GM13977 (cell line): ENCODE results near the gene LHFPL2.
A peak's percentile ranks its signal among the peaks of the same experiment; 100 is the strongest.

Experiments
- DNase-seq: peaks from one replicate; pipeline ENCODE4 v3.0.0; 2012; ENCODE audit warnings: low spot score
- CTCF ChIP-seq: IDR thresholded peaks from 2 replicates; pipeline ENCODE4 v1.5.1; 2012; ENCODE audit warnings: mild to moderate bottlenecking, control low read depth; ENCODE audit not compliant: insufficient read depth; ENCODE audit errors: extremely low read depth, missing control alignments
- in situ Hi-C: fragments of 300-500 bp; cut with MboI; formaldehyde crosslinking; loops from one replicate; pipeline ENCODE4 v1.12.0; 2022; ENCODE audit warnings: low sequenced_read_pairs, low pct_unique_long_range_greater_than_20kb, mixed read lengths, inconsistent platforms; ENCODE audit not compliant: unreplicated experiment

The LHFPL2 gene

GRCh38 chr5:78594610-78595457 lies 53.7 kb downstream of the LHFPL2 start:
- DNase-seq: no peak
- TF ChIP-seq CTCF: no peak
- in situ Hi-C loops: no loop called here

GRCh38 chr5:78594021-78594420 lies 54.6 kb downstream of the LHFPL2 start:
- in situ Hi-C loops: no loop called here
- DNase-seq: no peak
- TF ChIP-seq CTCF: no peak

DNA sequence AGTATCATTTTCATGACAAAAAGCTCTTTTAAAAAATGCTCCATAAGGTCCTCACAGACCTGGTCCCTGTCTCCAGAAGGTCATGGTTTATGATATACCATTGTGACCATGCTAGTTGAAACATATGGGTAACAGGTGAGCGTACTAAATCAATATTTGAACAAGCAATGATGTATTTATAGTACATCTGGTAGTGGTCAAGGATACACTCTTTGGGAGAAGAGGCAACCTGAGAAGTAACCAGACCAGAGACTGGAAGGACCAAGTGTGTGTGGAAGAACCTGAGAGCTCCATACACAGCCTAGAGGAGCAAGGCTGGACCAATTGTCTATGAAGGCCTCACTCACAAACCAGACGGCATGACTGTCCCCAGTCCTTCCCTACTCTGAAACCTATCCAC lies 55.1 kb downstream of the LHFPL2 start:
- TF ChIP-seq CTCF: no peak
- in situ Hi-C loops: no loop called here
- DNase-seq: no peak

DNA sequence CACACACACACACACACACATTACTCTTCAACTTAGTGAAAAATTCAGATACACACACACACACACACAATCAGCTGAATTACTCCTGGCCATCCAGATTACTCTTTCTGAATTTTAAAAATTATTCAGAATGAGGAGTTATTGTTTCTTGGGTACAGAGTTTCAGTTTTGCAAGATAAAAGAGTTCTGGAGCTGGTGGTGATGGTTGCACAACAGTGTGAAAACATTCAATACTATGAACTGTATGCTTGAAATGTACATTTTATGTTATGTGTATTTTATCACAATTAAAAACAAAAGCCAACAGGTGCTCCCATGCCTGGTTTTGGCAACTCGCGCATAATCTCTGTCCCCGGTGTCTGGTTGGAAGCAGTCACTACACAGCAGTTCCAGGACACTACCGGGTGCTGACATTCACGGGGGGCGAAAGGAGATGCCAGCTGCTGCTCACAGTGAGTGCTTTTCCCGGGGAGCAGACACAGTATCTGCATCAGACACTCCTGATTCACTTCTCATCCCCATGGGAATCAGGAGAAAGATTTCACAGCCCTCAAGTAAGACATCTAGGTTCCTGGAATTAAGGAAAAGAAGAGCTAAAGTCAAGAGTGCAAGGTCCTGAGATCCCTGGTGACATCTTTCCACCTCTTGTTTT lies 55.7 kb downstream of the LHFPL2 start:
- no peak for DNase-seq
- in situ Hi-C loops: no loop called here
- no peak for TF ChIP-seq CTCF

GRCh38 chr5:78591972-78592700 lies 56.4 kb downstream of the LHFPL2 start:
- DNase-seq: peak; percentile 45
- in situ Hi-C loops: no loop called here
- no peak for TF ChIP-seq CTCF

GRCh38 chr5:78591138-78591612 lies 57.4 kb downstream of the LHFPL2 start:
- TF ChIP-seq CTCF: no peak
- in situ Hi-C loops: no loop called here
- DNase-seq: no peak
